Kidney epithelial cell (primary cell): ENCODE data around the gene TLCD1. TPM values are rescaled to one million over a fixed set of nuclear protein-coding genes. Genes with fewer than 3 reads are reported as not detected.

ENCODE experiments used
- DNase-seq: peaks from one replicate; pipeline ENCODE4 v3.0.0-alpha.2; 2010; ENCODE audit warnings: low read depth
- H3K27me3 ChIP-seq: 2 replicates; pipeline ENCODE4 v1.6.0; 2011; ENCODE audit warnings: low read length; ENCODE audit not compliant: control insufficient read depth, insufficient read depth
- H3K36me3 ChIP-seq: 2 replicates; pipeline ENCODE4 v1.5.1; 2011; ENCODE audit warnings: low read length; ENCODE audit not compliant: control insufficient read depth, insufficient read depth
- H3K4me3 ChIP-seq: 2 replicates; pipeline ENCODE4 v1.5.1; 2011; ENCODE audit warnings: low read depth, mild to moderate bottlenecking, control low read depth, low read length
- CTCF ChIP-seq: IDR thresholded peaks from 2 replicates; pipeline ENCODE4 v1.5.1; 2011; ENCODE audit warnings: mild to moderate bottlenecking, moderate library complexity, low read length, control low read depth, inconsistent platforms; ENCODE audit not compliant: insufficient read depth, poor library complexity, severe bottlenecking
- total RNA-seq: library from RNA; depleted of rRNA; stranded (reverse); fragments of >200 nt; gene quantifications from 2 replicates; pipeline ENCODE4 v1.2.3, GENCODE V29; 2015

TLCD1 gene
- total RNA-seq, 1 donor from 2014 or later = 5.1 TPM

- Histone ChIP-seq H3K36me3 (no peaks in the 10 kb centered on the region), H3K4me3 (no peak overlapping the region), H3K27me3 (no peaks in the 10 kb centered on the region)
- TF ChIP-seq CTCF = no peak
- no peak for DNase-seq
Observed at GRCh38 chr17:28729950-28730330, 3.9 kb upstream of the TLCD1 start.

GRCh38 chr17:28728364-28729200, 2.5 kb upstream of the TLCD1 start, which contains the start of gene NEK8:
TSS of gene NEK8 (plus strand) at chr17:28728788. CDS start at chr17:28728814, 26 bp downstream.
- Histone ChIP-seq H3K36me3 (peaks cover 3% of the 10 kb centered on the region), H3K4me3 (peak within 1 kb of the TSS; percentile 75), H3K27me3 (no peaks in the 10 kb centered on the region)
- TF ChIP-seq CTCF = no peak
- DNase-seq = no peak

GRCh38 chr17:28726627-28727491, 826 bp upstream of the TLCD1 start:
- TF ChIP-seq CTCF = peak; percentile 99
- peak; percentile 92 for DNase-seq
- Histone ChIP-seq H3K4me3 (peak overlapping the region; percentile 65), H3K27me3 (no peaks in the 10 kb centered on the region), H3K36me3 (peaks cover 4% of the 10 kb centered on the region)

GRCh38 chr17:28725660-28726225, 290 bp downstream of the TLCD1 start:
- Histone ChIP-seq H3K4me3 (peak overlapping the region; percentile 65), H3K36me3 (peaks cover 4% of the 10 kb centered on the region), H3K27me3 (no peaks in the 10 kb centered on the region)
- no peak for DNase-seq
- TF ChIP-seq CTCF = no peak

- Histone ChIP-seq H3K27me3 (no peaks in the 10 kb centered on the region), H3K36me3 (peaks cover 4% of the 10 kb centered on the region), H3K4me3 (peak overlapping the region; percentile 65)
- no peak for TF ChIP-seq CTCF
- DNase-seq = no peak
Observed at GRCh38 chr17:28725166-28725659, 820 bp downstream of the TLCD1 start.
